Panc1 (cell line): ENCODE results near the gene LPIN1. TPM values are rescaled to one million over a fixed set of nuclear protein-coding genes. Genes with fewer than 3 reads are reported as not detected.

Source experiments
- ATAC-seq: fragments of 200-7000 bp; cut with Tn5 transposase; 2 replicates; pipeline ENCODE4 v1.9.1; 2020; ENCODE audit warnings: mild to moderate bottlenecking, moderate library complexity
- BruUV-seq: library from RNA; stranded (reverse); fragments of 400-500 nt; replicated peaks from 2 replicates; lab custom pipeline; 2021; lab: Mats Ljungman, UMichigan
- CTCF ChIA-PET: fragments of 300-600 bp; sonication (Branson Sonifier 250); formaldehyde crosslinking; loops from one replicate; lab custom pipeline; 2022; ENCODE audit warnings: antibody characterized with exemption; lab: Charles Lee
- POLR2A ChIA-PET: fragments of 300-600 bp; sonication (Branson Sonifier 250); formaldehyde crosslinking; loops from one replicate; lab custom pipeline; 2022; ENCODE audit warnings: antibody characterized with exemption; lab: Charles Lee
- DNase-seq: peaks from one replicate; pipeline ENCODE4 v3.0.0-alpha.2; 2010; ENCODE audit warnings: low read depth, low spot score
- H3K27ac ChIP-seq: 2 replicates; pipeline ENCODE4 v1.5.1; 2011; ENCODE audit warnings: mild to moderate bottlenecking, low read length, inconsistent platforms
- H3K27me3 ChIP-seq: fragments of 200-500 bp; sonication (Bioruptor generic); 2 replicates; pipeline ENCODE4 v1.6.0; 2014; ENCODE audit warnings: low read length, inconsistent platforms; ENCODE audit not compliant: control insufficient read depth, insufficient read depth
- H3K36me3 ChIP-seq: fragments of 200-500 bp; sonication (Bioruptor generic); 2 replicates; pipeline ENCODE4 v1.5.1; 2014; ENCODE audit warnings: inconsistent platforms, mild to moderate bottlenecking, low read length, moderate library complexity; ENCODE audit not compliant: control insufficient read depth, insufficient read depth
- H3K4me1 ChIP-seq: 2 replicates; pipeline ENCODE4 v1.5.1; 2011; ENCODE audit warnings: inconsistent platforms, mild to moderate bottlenecking, low read length, moderate library complexity; ENCODE audit not compliant: control insufficient read depth, insufficient read depth
- H3K4me3 ChIP-seq, 2 experiments: 2 replicates each; pipeline ENCODE4 v1.5.1; 2011 to 2012; ENCODE audit warnings: low read depth in 2 of 2, low read length in 2 of 2, mild to moderate bottlenecking in 2 of 2, inconsistent platforms in 1 of 2, moderate library complexity in 1 of 2
- H3K9me3 ChIP-seq: fragments of 200-500 bp; sonication (Bioruptor generic); 2 replicates; pipeline ENCODE4 v1.5.1; 2014; ENCODE audit warnings: low read depth, mild to moderate bottlenecking, inconsistent platforms, low read length, moderate library complexity; ENCODE audit not compliant: control insufficient read depth, insufficient read depth
- POLR2AphosphoS5 ChIP-seq: IDR thresholded peaks from 2 replicates; pipeline ENCODE4 v1.6.1; 2012; ENCODE audit warnings: mild to moderate bottlenecking, low read depth, low read length, moderate library complexity
- REST ChIP-seq, 2 experiments: IDR thresholded peaks; 2 replicates each; pipeline ENCODE4 v1.6.1; 2011 to 2012; ENCODE audit warnings: low read depth in 2 of 2, control low read depth in 1 of 2, low read length in 1 of 2, mild to moderate bottlenecking in 1 of 2, moderate library complexity in 1 of 2; ENCODE audit not compliant: insufficient read depth in 1 of 2
- SIN3A ChIP-seq: IDR thresholded peaks from 2 replicates; pipeline ENCODE4 v1.6.1; 2012; ENCODE audit warnings: low read depth, mild to moderate bottlenecking, low read length, moderate library complexity, borderline replicate concordance; ENCODE audit not compliant: insufficient read depth
- TCF7L2 ChIP-seq: IDR thresholded peaks from 2 replicates; pipeline ENCODE4 v1.6.1; 2011; ENCODE audit warnings: mild to moderate bottlenecking, low read depth, low read length, inconsistent platforms
- in situ Hi-C: cut with HindIII; loops from 2 replicates; pipeline ENCODE4 v1.10.0; 2016; ENCODE audit warnings: low sequenced_read_pairs, low pct_unique_long_range_greater_than_20kb
- intact Hi-C: fragments of 100-400 bp; cut with micrococcal nuclease; formaldehyde crosslinking; loops from one replicate; pipeline ENCODE4 v1.10.0; 2022; ENCODE audit not compliant: unreplicated experiment
- total RNA-seq: library from RNA; stranded (reverse); gene quantifications from one replicate; pipeline ENCODE4 v1.2.1, GENCODE V29; 2021; ENCODE audit not compliant: unreplicated experiment
- TF ChIP-seq, protein P1 (sequence below): fragments of 450-650 bp; IDR thresholded peaks from 2 replicates; pipeline ENCODE4 v1.5.1; 2017; ENCODE audit warnings: mild to moderate bottlenecking

The LPIN1 gene
- total RNA-seq, 1 experiment from 2014 or later, result 51.8 TPM

DNA sequence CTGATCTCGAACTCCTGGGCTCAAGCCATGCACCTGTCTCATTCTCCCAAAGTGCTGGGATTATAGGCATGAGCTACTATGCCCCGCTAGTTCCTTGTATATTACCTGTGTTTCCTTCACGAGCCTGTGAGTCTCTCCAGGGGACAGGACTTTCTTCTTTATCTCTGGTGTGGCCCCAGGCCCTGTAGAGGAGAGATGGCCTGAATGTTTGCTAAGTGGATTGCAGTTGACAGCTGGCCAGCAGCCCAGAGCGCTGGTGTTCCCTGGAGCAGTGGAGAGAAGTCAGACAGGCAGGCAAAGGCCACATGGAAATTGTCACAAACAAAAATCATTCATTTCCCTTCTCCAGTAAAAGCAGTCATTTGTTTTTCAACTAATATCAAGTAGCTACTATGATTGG, 17.9 kb downstream of the LPIN1 start:
- POLR2A ChIA-PET, result no interaction called here
- peaks cover 3% of the 10 kb centered on the region; the same call in 1 of the 2 replicates for H3K36me3 ChIP-seq
- BruUV-seq, result no TSS peak
- H3K27me3 ChIP-seq, result no peaks in the 10 kb centered on the region
- in situ Hi-C loops (no loop called here), intact Hi-C loops (no loop called here)
- H3K9me3 ChIP-seq, result no peaks in the 10 kb centered on the region
- DNase-seq (no peak), ATAC-seq (no peak)
- TF ChIP-seq REST (IDR thresholded peaks at IDR 0.05; ENCODE audit: insufficient read depth in 1 of 2, low read depth in 2 of 2, low read length in 1 of 2), result no peak
- no peak for TF ChIP-seq TCF7L2
- TF ChIP-seq POLR2AphosphoS5, result no peak
- TF ChIP-seq SIN3A, result no peak
- TF ChIP-seq, protein P1, sequence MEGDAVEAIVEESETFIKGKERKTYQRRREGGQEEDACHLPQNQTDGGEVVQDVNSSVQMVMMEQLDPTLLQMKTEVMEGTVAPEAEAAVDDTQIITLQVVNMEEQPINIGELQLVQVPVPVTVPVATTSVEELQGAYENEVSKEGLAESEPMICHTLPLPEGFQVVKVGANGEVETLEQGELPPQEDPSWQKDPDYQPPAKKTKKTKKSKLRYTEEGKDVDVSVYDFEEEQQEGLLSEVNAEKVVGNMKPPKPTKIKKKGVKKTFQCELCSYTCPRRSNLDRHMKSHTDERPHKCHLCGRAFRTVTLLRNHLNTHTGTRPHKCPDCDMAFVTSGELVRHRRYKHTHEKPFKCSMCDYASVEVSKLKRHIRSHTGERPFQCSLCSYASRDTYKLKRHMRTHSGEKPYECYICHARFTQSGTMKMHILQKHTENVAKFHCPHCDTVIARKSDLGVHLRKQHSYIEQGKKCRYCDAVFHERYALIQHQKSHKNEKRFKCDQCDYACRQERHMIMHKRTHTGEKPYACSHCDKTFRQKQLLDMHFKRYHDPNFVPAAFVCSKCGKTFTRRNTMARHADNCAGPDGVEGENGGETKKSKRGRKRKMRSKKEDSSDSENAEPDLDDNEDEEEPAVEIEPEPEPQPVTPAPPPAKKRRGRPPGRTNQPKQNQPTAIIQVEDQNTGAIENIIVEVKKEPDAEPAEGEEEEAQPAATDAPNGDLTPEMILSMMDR, result no peak
- CTCF ChIA-PET, result no interaction called here
- no peak overlapping the region for H3K27ac ChIP-seq
- no peak overlapping the region for H3K4me3 ChIP-seq
- no peaks in the 10 kb centered on the region for H3K4me1 ChIP-seq

DNA sequence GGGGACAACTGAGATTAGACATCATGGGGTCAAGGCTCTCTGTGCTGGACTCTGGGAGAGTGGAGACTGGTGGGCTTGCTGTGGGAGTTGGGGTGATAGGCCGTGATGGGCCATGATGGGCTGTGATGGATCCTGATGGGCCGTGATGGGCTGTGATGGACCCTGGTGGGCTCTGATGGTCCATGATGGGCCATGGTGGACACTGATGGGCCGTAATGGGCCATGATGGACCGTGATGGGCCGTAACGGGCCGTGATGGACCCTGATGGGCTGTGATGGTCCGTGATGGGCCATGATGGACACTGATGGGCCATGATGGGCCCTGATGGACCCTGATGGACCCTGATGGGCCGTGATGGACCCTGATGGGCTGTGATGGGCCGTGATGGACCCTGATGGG, 18.5 kb downstream of the LPIN1 start:
- Histone ChIP-seq H3K27ac (no peak overlapping the region), H3K4me1 (no peaks in the 10 kb centered on the region), H3K9me3 (no peaks in the 10 kb centered on the region), H3K4me3 (no peak overlapping the region), H3K27me3 (no peaks in the 10 kb centered on the region), H3K36me3 (peaks cover 3% of the 10 kb centered on the region; the same call in 1 of the 2 replicates)
- no peak for ATAC-seq
- intact Hi-C loops, result no loop called here
- in situ Hi-C loops, result no loop called here
- TF ChIP-seq SIN3A (no peak), TCF7L2 (no peak), REST (IDR thresholded peaks at IDR 0.05; ENCODE audit: insufficient read depth in 1 of 2, low read depth in 2 of 2, low read length in 1 of 2) (no peak), POLR2AphosphoS5 (no peak)
- TF ChIP-seq, protein P1, result no peak
- CTCF ChIA-PET, result no interaction called here
- DNase-seq, result no peak
- POLR2A ChIA-PET, result no interaction called here
- no TSS peak for BruUV-seq
